Adipose tissue (tissue), 3 donors: ENCODE measurements around the gene CST11. TPM values are rescaled to one million over a fixed set of nuclear protein-coding genes. Genes with fewer than 3 reads are reported as not detected.

ENCODE experiments used
- H3K27ac ChIP-seq: one replicate; pipeline ENCODE4 v1.5.1; 2013; ENCODE audit warnings: low read depth, low read length
- WGBS, 3 donors: extraction: QIAGEN DNeasy Blood & Tissue Kit; methylation state at CpG; one replicate each; pipeline ENCODE4 v1.1.7; 2013; 5-methylcytosine and 5-hydroxymethylcytosine counted together
- polyA plus RNA-seq, 3 donors: library from polyadenylated mRNA; stranded (reverse); fragments of 200-250 nt; gene quantifications; one replicate each; pipeline ENCODE4 v1.2.3, GENCODE V29; 2013
- donor health status: healthy with polysubstance abuse.
- donor health status: Bipolar disorder and iron deficiency.
- donor health status: healthy.

Gene CST11
- polyA plus RNA-seq, 3 donors = not detected

- no peak overlapping the region for H3K27ac ChIP-seq
- 47 to 77% (median 71%) methylated on average over 11 of the region's 11 CpGs for whole genome bisulfite sequencing, 3 donors
Measured at GRCh38 chr20:23435626-23436539, 16.8 kb downstream of the CST11 start.

GRCh38 chr20:23434521-23435313 lies 18.0 kb downstream of the CST11 start:
- no peak overlapping the region for H3K27ac ChIP-seq
- 88 to 94% (median 93%) methylated on average over 7 of the region's 7 CpGs for WGBS, 3 donors

- WGBS, 3 donors = 78 to 86% (median 84%) methylated on average over 3 of the region's 3 CpGs
- no peak overlapping the region for H3K27ac ChIP-seq
Measured at GRCh38 chr20:23433628-23434027, 19.0 kb downstream of the CST11 start.

GRCh38 chr20:23425129-23425528 lies 27.5 kb downstream of the CST11 start:
- WGBS, 3 donors = 81 to 87% (median 84%) methylated on average over 9 of the region's 9 CpGs
- H3K27ac ChIP-seq = no peak overlapping the region

GRCh38 chr20:23420943-23421931 lies 31.4 kb downstream of the CST11 start, which contains the start of gene NAPB:
Gene NAPB, minus strand, starts transcription at chr20:23421488. Its CDS starts 86 bp downstream, at chr20:23421402.
- 0 to 1% (median 1%) methylated on average over 52 to 64 of the region's 64 CpGs for WGBS, 3 donors

GRCh38 chr20:23419995-23420901 lies 32.4 kb downstream of the CST11 start:
- 1 to 3% (median 2%) methylated on average over 55 to 58 of the region's 58 CpGs for WGBS, 3 donors
- H3K27ac ChIP-seq = peak overlapping the region; percentile 80

More at GRCh38 chr20:23420943-23421931, 31.4 kb downstream of the CST11 start, which contains the start of gene NAPB:
- H3K27ac ChIP-seq = peak within 1 kb of the TSS; percentile 80

- WGBS, 3 donors = 15 to 52% (median 17%) methylated on average over 5 of the region's 5 CpGs
- no peak overlapping the region for H3K27ac ChIP-seq
Measured at GRCh38 chr20:23419657-23419994, 33.0 kb downstream of the CST11 start.

- no peak overlapping the region for H3K27ac ChIP-seq
Measured at GRCh38 chr20:23417861-23418260, 34.8 kb downstream of the CST11 start.

- 70 to 80% (median 80%) methylated on average over 6 of the region's 6 CpGs for WGBS, 3 donors
- no peak overlapping the region for H3K27ac ChIP-seq
Measured at GRCh38 chr20:23415959-23416583, 36.6 kb downstream of the CST11 start.

GRCh38 chr20:23415555-23415954 lies 37.1 kb downstream of the CST11 start:
- no peak overlapping the region for H3K27ac ChIP-seq
- WGBS, 3 donors = 76 to 95% (median 94%) methylated on average over 5 of the region's 5 CpGs

- H3K27ac ChIP-seq = no peak overlapping the region
- WGBS, 3 donors = 70 to 82% (median 71%) methylated on average over 1 of the region's 1 CpG
Measured at GRCh38 chr20:23414526-23415188, 38.0 kb downstream of the CST11 start.

GRCh38 chr20:23413862-23414422 lies 38.7 kb downstream of the CST11 start:
- no peak overlapping the region for H3K27ac ChIP-seq
- WGBS, 3 donors = 93 to 99% (median 97%) methylated on average over 3 of the region's 3 CpGs

GRCh38 chr20:23412026-23412425 lies 40.6 kb downstream of the CST11 start:
- H3K27ac ChIP-seq = no peak overlapping the region
- WGBS, 3 donors = 57 to 61% (median 58%) methylated on average over 1 of the region's 1 CpG

- 79 to 94% (median 80%) methylated on average over 3 of the region's 3 CpGs for WGBS, 3 donors
- no peak overlapping the region for H3K27ac ChIP-seq
Measured at GRCh38 chr20:23410916-23411695, 41.6 kb downstream of the CST11 start.

- 80 to 93% (median 90%) methylated on average over 3 of the region's 3 CpGs for WGBS, 3 donors
Measured at GRCh38 chr20:23409800-23410199, 42.9 kb downstream of the CST11 start.

More at GRCh38 chr20:23409800-23410199, 42.9 kb downstream of the CST11 start:
- H3K27ac ChIP-seq = no peak overlapping the region
